Measurements from ENCODE around the gene CFAP74.
A peak's percentile ranks its signal among the peaks of the same experiment; 100 is the strongest.

CFAP74 gene

GRCh38 chr1:2049718-2050431 is 46.3 kb upstream of the CFAP74 start, which contains the start of gene PRKCZ:
Gene PRKCZ (plus strand): TSS chr1:2050411. CDS start chr1:2050631, 220 bp downstream.
- TF ChIP-seq CTCF (IDR thresholded peaks at IDR 0.05; ENCODE audit: low read depth, low read length), result no peak
- no peak for DNase-seq (ENCODE audit: extremely low read depth, low read depth)

GRCh38 chr1:2049225-2049717 is 45.7 kb upstream of the CFAP74 start:
- no peak for DNase-seq (ENCODE audit: extremely low read depth, low read depth)
- TF ChIP-seq CTCF (IDR thresholded peaks at IDR 0.05; ENCODE audit: low read depth, low read length), result peak; percentile 0

GRCh38 chr1:2047749-2048729 is 44.5 kb upstream of the CFAP74 start:
- no peak for TF ChIP-seq CTCF (IDR thresholded peaks at IDR 0.05; ENCODE audit: low read depth, low read length)

GRCh38 chr1:2046953-2047748 is 43.6 kb upstream of the CFAP74 start:
- TF ChIP-seq CTCF (IDR thresholded peaks at IDR 0.05; ENCODE audit: low read depth, low read length), result no peak
- DNase-seq (ENCODE audit: extremely low read depth, low read depth), result no peak

More at GRCh38 chr1:2047749-2048729, 44.5 kb upstream of the CFAP74 start:
- no peak for DNase-seq (ENCODE audit: extremely low read depth, low read depth)

GRCh38 chr1:2046174-2046917 is 42.8 kb upstream of the CFAP74 start:
- peak; percentile 48 for TF ChIP-seq CTCF (IDR thresholded peaks at IDR 0.05; ENCODE audit: low read depth, low read length)
- DNase-seq (ENCODE audit: extremely low read depth, low read depth), result no peak

- DNase-seq (ENCODE audit: extremely low read depth, low read depth), result no peak
- TF ChIP-seq CTCF (IDR thresholded peaks at IDR 0.05; ENCODE audit: low read depth, low read length), result no peak
Observed at GRCh38 chr1:2045468-2046173, 42.0 kb upstream of the CFAP74 start.

Measured in AG09319 (cell line).